Stromal cell of bone marrow (primary cell): ENCODE data around the gene NANS.
"Not testable (repeated sequence)": the region's sequence is repeated elsewhere in the genome, so short reads cannot be mapped to it uniquely, and the experiment has no call there.

ENCODE experiments used
- DNase-seq: peaks from one replicate; pipeline ENCODE4 v3.0.0-alpha.2; 2012; ENCODE audit warnings: low read depth

NANS gene

GRCh38 chr9:98076514-98076890 is 20.0 kb downstream of the NANS start:
- not testable (repeated sequence) for DNase-seq

GRCh38 chr9:98078895-98079294 is 22.4 kb downstream of the NANS start:
- no peak for DNase-seq

DNA sequence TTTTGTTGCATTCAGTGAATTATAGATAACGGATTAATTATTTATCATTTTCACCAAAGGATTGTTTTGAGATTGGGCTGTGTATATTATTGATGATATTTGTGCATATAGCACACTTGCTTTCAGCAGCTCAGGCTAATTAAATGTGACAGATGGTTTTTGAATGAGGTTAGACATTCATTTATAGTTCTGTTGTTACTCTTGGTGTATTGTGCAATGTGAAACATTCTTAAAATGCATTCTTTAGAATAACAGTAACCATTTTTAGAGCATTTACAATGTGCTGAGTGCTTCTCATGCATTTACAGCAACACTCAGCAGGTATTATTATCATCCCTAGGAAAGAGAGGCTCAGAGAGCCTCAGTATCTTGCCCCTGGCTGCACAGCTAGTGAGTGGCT is 23.8 kb downstream of the NANS start:
- DNase-seq = no peak

DNA sequence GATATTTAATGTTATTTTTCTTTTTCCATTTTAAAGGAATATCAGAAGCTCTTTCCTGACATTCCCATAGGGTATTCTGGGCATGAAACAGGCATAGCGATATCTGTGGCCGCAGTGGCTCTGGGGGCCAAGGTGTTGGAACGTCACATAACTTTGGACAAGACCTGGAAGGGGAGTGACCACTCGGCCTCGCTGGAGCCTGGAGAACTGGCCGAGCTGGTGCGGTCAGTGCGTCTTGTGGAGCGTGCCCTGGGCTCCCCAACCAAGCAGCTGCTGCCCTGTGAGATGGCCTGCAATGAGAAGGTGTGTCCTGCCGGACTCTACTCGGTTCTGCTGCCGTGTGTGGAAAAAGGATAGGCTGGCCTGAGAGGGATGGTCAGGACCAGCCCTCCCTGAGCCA is 24.2 kb downstream of the NANS start:
- no peak for DNase-seq

- DNase-seq = no peak
These were observed 25.1 kb downstream of the NANS start for GRCh38 chr9:98081477-98082219.

DNA sequence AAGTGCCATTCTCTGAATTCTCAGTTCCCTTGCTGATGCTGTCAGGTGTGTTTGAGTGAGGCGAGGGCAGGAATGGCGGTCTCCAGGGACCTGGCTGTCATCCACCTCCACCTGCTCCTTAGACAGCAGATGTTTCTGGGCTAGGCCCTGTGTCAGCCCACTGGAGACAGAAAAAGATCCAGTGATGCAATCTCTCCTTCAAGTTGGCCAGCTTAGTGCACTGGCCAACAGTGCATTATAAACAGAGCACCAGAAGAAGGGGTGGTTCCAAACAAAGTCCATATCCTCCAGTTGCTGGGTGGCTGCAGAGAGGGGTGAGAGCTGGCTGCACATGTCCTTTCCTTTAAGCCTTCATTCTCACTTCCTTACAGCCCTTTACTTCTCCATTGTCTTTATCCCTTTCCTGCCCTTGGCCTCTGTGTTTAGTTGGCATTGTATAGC is 26.5 kb downstream of the NANS start:
- no peak for DNase-seq

GRCh38 chr9:98083566-98084183 is 27.1 kb downstream of the NANS start:
- no peak for DNase-seq

- no peak for DNase-seq
These were observed 27.9 kb downstream of the NANS start for GRCh38 chr9:98084396-98084795.

DNA sequence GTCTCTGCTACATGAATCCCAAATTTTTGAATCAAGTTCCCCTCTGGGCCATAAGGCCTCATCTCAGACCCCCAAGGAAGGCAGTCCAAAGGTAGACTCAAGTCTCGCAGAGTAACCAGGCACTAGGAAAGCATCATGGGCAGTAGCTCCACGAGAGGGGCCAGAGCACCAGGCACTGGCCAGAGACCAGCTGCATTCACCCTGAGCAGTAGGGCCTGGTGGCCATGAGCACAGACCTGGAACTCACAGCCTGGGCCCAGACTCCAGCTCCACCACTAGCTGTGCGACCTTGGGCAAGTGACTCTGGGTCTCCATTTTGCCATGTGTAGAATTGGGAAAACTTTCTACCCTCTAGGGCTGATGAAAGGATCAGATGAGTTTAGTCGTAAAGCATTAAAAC is 28.5 kb downstream of the NANS start:
- DNase-seq = no peak

DNA sequence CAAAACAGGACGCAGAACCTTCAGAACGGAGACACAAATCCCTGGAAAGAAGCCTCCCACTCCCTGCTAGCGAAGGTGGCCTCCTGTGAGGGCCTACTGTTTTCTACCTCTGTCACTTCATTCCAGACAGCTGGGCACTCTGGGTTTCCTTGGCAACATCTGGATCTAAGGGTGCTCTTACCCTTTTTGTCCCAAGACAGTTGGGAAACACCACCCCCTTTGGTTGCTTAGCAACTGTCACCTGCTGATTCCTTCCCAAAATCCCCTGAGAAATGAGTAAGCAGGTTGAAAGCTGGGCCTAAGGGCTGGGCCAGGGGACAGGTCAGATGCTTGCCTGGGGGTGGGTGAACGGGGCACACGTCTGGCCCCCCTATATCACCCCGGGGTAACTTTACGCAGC is 29.4 kb downstream of the NANS start:
- DNase-seq = no peak

- no peak for DNase-seq
These were observed 29.9 kb downstream of the NANS start for GRCh38 chr9:98086461-98086860.

DNA sequence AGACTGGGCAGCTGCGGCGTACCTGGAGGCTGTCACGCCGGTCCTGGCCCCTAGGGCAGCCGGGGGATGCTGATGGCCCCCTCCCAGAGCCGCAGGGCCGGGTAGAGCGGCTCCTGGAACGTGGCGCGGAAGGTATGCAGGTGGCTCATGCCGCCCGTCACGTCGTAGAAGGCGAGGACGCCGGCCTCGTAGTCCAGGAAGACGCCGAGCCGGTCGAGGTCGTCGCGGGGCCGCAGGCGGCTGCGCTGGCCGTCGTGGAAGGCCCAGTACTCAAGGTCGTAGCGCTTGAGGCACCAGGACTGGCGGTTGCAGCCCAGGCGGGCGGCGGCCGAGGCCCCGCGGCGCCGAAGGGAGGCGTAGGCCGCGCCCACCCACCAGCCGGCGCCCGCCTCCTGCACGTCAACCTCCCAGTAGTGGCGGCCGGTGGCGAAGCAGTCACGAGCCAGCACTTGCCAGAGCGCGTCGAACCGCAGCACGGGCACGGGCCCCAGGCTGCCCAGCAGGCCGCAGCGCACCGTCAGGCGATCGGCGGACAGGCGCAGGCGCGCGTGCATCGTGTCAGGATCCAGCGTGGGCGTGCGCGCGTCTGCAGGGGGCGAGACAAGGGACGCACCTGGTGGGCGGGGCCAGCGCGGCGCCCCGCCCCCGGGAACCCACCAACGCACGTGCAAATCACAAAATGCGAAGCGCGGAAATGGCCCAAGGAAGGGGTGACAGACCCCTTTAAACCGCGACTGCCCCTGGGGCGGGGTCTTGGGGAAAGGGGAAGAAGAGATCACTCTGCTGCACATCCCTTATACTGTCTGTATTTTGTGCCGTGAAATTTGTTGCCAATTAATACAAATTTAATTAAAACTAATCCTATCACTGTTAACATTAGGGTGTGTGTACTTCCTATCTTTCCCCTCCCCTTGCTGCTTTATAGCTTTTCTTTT is 31.2 kb downstream of the NANS start:
- DNase-seq = peak; percentile 16

DNA sequence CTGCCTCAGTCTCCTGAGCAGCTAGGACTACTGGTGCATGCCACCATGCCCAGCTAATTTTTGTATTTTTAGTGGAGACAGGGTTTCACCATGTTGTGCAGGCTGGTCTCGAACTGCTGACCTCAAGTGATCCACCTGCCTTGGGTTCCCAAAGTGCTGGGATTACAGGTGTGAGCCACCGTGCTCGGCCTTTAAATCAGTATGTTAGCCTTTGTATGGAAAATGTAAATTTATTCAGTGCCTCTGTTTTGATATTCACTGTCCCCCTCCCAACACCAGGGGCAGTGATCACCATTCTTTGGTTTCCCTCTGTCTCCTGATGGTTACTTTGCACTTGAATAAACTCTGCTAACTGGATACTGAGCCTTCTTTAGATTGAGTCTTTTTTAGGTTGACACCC is 34.1 kb downstream of the NANS start:
- not testable (repeated sequence) for DNase-seq

DNA sequence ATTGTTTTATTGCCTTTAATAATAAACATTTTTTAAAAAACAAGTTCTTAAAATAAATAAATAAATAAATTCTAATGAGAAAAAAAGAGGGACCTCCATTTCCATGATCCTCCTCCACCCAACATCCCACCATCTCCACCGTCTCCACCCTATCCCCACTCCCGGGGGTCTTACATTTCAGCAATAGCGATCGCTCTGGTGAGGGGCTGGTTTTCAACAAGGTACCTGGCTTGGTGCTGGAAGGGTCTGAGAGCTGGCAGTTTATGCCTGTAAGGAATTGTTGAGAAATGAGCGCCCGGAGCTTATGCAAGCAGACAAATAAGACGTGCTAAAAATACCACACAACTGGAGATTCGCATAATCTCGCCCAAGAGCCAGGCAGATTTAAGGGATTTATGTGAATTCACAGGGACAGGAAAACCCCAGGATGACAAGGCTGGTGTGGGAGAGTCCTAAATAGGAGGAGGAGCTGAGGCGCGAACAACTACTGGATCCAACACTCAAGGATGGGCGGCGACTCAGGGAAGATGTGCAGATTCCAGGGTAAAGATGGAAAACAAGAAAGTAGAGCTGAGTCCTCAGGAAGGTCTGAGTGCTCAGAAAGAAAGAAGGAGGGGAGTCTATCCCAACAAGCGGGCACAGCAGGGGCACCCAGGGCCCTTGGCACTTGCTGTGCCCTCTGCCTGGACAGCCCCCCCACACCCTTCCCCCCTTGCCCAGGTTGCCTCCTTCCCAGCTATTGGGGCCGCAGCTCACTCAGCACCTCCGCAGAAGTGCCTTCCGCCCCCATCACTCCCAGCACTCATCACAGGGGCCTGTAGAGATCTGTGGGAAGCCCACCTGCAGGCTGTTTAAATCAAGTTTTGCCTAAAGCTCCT is 35.4 kb downstream of the NANS start:
- no peak for DNase-seq

DNA sequence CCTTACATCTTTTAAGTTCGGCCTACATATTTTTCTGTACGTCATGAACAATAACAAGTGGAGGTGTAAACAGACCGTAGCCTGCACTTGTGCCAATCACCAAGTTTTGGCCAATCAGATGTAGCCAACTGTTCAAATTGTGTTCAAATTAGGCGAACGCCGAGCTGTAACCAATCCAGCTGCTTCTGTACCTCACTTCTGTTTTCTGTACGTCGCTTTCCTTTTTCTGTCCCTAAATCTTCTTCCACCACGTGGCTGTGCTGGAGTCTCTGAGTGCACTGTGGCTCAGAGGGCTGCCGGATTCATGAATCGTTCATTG is 36.0 kb downstream of the NANS start:
- no peak for DNase-seq

DNA sequence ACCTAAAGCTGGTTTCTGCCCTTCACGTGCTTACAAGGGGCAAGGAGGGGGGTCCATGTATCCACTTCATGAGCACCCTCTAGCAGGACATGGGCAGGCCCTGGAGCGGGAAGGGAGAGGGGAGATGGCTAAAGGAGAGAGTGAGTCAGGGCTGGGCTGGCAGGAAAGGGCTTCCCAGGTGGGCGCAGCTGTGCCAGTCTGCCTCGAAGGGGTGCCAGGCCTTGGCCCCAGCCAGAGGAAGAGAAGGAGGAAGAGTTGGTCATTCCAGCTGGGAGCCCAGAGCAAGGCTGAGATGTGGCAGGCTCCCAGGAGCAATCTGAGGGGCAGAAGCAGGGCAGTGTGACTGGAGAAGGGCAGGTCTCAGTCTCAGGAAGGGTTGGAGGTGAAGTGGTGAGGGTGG is 37.8 kb downstream of the NANS start:
- DNase-seq = no peak

- no peak for DNase-seq
These were observed 38.3 kb downstream of the NANS start for GRCh38 chr9:98094851-98095250.

GRCh38 chr9:98095401-98095800 is 38.9 kb downstream of the NANS start:
- DNase-seq = no peak

- no peak for DNase-seq
These were observed 39.6 kb downstream of the NANS start for GRCh38 chr9:98096091-98096490.

DNA sequence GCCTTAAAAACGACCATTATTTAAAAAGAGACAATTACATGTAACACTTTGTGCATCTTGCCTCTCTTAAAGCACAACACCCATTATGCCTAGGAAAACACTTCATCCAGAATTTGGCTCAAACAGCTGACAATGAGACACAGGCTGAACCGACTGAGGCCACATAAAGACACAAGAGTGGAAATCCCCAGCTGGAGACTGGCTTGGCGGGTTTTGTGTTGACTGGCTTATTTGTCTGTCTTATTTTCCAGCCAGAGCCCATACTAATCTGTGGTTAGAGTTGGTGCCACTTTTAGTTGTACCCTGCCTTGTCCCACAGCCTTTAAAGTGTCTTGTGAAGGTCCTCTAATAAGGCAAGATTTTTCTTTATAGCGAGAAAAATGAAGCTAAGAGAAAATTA is 41.3 kb downstream of the NANS start:
- no peak for DNase-seq

DNA sequence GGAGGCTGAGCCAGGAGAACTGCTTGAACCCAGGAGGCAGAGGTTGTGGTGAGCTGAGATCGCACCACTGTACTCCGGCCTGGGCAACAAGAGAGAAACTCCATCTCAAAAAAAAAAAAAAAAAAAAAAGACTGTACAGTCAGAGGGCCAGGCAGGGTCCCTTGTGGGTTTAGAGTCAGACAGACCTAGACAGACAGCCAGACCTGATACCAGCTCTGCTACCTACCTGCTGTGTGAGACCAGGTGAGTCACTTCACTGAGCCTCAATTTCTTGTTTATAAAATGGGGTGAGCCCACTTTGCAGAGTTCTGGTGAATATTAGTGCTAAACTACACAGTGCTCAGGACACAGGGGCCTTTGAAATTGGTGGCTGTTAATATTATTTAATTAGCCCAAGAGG is 42.8 kb downstream of the NANS start:
- no peak for DNase-seq

DNA sequence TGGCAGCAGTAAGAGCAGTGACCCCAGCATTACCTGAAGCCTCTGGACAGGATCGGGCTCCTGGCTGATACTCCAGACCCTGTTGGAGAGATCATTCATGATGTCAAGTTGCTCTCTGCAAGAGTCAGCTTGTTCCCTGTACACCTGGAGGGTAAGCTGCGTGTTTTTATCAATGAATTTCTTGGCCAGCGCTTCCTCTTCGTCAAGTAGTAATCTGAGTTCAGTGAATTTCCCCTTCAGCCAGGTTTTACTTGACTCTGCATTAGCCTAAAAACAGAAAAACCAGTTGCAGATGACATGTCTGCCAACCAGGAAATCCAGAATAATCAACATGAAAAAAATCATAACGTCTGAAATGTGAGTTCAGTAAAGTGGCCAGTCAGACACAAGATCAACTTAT is 43.4 kb downstream of the NANS start:
- no peak for DNase-seq
